Anterior cingulate cortex (tissue), 58 donors: ENCODE results near the gene SLC8A1.
A peak's percentile ranks its signal among the peaks of the same experiment; 100 is the strongest.

Source experiments
- DNase-seq, 58 donors: peaks; one replicate each; lab custom pipeline; 2025; lab: John Stamatoyannopoulos, UW

SLC8A1 gene

DNA sequence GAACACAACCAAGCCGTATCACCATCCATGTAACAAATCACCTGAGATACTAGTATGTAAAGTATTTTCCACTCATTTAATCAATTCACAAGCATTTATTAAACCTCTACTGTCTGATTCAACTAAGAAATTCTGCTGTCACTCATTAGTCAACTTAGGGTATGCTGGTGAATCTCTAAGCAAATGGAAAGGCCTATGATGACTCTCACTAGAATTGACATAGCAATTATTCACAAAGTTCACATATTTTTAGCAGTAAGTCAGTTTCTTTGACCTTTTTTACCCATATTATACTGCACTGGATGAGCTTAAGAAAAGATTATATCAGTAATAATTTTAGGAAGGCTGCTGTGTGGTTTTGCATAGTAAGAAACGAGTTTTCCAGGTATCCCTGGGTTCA is 130.1 kb downstream of the SLC8A1 start:
- DNase-seq, result no peak

DNA sequence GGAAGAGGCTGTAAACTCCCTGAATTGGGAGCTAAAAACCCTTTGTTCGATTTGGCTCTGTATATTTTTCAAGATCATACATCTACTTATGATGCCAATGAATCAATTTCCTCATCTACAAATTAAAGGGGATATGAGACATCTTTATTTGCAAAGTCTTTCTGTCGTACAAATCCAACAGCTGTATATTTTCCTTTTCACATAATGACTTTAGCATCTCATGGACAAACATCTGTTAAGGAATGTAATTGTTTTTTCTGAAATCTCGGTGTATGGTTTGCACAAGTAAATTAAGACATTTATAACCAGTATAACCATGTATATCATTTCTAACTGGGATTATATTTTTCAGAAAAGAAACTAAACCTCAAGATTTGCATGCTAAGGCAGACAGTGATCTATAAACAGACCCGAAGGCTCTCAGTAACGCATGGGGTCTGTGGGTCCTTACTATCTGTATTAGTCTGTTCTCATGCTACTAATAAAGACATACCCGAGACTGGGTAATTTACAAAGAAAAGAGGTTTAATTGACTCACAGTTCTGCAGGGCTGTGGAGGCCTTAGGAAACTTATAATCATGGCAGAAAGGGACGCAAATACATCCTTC is 130.8 kb downstream of the SLC8A1 start:
- DNase-seq, result no peak

DNA sequence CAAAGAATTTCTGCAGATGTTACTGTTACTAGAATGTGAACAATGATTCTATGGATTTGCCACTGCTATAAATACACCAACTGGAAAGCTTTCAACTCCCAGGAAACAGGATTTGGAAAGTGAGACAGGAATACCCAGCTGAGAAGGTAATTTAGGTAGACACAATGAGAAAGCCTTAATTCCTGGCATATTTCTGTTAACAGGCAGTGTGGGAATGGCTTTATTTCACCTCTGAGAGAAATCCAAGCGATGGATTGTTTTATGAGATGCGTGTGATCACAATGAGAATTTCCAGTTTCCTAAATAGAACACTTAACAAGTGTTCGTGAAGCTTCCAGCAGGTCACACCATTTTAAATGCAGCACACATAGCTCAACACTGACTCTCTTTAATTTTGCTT is 133.0 kb downstream of the SLC8A1 start:
- DNase-seq, result no peak

DNA sequence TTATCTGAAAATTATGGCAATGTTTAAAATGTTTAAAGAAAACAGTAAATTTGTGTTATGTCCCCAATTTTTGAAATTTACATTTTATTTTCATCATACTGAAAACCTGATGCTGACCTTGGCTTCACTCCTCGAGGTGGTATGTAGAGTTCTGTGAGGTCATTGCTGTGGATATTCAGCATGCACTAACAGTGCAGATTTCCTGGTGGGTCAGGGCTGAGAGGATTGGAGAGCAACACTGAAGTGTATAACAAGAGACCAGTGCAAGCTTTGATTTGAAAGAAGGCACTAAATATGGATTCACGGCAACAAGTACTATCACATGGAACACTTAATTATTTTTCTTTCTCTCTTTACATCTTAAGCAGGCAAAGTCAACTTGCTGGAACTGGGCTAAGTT is 134.1 kb downstream of the SLC8A1 start:
- no peak for DNase-seq

DNA sequence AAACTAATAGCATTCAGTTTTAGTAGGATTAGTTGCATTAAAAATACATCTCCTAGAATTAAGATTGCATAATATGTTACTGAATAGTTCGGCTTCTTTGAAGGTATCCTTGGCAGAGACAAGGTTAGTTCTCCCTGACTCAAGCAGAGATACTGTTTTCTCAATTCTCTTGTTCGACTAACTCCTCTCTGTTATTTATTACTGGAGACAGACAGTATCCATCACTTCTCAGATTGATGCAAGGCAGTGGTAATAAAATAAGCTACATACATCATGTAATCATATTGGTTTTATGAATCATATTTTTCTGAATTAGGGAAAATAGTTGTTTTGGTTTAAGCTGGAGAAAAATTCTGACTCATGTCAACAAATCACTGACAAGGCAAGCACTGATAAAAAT is 134.8 kb downstream of the SLC8A1 start:
- no peak for DNase-seq

DNA sequence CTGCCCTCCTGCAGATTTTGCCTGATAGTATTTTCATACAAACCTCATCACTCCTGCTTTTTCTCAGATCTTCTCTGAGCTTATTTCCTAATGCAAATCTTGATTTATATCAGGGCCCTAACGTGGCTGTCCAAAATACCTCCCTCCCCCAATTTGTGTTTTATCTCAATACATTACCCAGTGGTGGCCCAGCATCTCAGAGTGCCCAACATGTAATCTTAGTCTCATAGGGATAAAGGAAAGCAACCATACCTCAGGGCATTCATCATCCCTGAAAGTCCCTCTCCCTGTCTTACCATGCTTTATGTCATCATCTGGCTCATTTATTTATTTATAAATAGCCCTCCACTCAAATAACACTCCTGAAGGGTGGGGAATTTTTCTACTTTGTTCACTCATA is 135.3 kb downstream of the SLC8A1 start:
- no peak for DNase-seq

DNA sequence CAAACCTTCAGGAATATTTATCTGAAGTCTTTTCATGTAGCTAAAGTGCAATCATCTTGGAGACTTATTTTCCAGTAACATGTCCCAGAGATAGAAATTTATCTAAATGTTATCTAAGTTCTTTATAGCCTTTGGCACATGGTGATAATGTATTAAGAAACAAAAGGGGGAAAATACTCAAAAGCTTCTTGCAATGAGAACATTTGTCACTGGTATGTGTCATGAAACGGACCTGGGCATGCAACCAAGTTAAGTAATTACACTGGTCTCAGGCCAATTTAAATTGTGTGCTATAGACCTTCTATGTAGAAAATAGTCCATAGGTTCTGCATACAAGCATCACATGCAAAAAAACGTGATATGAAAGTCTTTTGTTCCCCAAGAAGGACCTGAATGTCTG is 136.2 kb downstream of the SLC8A1 start:
- DNase-seq, result no peak

DNA sequence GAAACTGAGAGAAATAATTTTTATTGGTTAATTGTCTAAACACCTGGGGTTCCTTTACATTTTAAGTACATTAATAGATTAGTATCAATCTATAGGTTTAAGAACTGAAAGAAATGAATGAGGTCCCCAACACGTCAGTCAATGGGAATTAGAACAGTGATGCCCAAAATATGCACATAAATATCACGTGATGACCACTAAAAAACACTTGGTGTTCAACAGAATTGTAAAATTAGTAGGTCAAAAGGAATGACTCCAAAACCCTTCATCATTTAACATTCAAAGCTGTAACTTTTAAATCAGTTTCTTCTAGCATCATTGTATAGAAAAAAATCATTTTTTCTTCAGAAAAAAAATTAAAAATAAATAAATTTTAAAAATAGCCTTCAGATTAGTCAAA is 140.9 kb downstream of the SLC8A1 start:
- no peak for DNase-seq

DNA sequence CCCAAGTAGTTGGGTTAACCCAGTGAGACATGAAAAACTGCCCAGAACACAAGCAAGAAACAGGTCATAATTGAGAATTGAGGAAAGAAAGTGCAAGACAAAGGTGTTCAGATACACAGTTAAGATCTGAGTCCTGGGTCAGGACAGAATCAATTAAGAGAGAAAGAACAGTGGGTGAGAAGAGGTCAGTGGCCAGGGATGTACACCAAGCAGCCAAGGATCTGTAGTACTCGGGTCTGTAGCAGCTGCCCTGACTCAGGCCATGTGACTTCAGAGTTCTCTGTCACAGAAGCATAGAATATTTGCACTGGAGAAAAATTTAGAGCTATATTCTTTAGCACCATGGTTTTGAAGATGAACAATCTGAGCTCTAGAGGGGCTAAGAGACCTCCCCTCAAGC is 141.6 kb downstream of the SLC8A1 start:
- no peak for DNase-seq

DNA sequence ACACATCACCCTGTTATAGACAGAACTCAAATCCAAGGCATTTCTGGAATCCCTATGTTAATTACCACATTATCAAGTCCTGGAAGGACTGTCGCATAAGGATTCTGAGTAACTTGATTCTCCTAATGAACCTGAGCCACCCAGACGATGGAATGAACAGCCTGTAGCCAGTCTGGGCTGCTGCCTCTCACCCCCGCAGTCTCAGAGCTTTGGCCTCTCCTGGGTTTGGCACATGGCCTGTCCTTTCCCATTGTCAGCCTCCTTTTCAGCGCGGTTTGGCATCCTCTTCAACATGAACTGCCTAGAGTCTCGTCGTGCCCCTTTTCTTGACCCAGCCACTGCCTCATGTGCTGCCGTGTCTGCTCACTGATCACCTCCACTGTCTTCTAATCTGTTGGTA is 147.6 kb downstream of the SLC8A1 start:
- peak in 6 of 58 donors; percentile 7 to 20 (median 10) for DNase-seq

DNA sequence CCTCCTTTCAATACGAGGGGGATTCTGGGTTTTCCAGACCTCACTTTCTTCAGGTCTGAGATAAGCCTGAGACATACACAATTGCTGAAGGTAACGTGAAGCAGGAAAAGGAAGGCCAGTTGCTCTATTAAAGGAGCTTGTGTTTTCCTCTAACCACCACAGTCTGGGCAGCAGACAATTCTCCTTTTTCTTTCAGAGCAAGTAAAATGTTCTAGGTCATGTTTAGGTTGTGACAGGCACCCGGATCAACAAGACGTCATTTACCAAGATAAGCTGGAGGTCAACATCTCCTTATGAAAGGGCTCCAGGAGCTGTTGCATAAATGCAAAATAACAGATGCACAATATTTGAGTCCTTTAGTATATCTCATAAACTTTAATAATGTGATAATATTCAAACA is 148.1 kb downstream of the SLC8A1 start:
- DNase-seq, result no peak

DNA sequence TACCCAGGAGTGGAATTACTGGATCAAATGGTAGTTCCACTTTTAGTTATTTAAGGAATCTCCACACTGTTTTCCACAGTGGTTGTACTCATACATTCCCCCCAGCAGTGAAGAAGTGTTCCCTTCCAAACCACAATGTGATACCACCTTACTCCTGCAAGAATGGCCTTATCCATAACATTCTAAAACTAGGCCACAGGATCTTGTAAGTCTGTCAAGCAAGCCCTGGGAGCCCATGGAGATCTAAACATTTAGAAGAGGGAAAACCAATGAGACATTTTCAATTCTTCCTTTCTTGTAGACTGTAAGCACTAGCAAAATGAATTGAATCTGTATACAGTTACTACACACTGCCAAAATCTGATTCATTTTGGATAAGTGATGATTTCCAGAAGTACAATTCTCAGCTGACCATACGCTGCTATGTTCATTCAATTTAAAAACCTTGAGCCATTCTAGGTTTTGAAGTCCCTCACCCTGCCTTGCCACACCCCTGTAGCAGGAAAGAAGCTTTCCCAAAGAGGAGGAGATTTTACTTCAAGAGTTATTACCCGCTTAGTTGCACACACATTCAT is 149.1 kb downstream of the SLC8A1 start:
- no peak for DNase-seq

DNA sequence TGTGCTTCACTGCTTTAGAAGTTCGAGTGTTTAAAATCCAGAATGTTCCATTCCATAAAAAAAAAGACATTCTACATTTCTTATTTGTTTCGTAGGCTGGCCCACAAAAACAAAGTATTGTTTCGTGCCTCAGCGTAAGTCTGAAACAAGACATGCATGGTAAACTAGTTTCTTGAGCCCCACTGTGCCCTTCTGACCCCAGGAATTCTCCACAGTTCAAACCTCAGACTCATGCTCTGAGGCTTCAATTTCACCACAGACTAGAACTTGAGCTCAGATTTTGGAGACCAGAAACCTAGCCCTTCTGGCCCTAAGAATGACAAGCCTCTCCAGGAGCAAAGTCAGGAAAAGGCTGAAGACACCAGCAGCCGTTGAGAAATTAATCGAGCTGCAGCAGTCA is 151.5 kb downstream of the SLC8A1 start:
- no peak for DNase-seq

DNA sequence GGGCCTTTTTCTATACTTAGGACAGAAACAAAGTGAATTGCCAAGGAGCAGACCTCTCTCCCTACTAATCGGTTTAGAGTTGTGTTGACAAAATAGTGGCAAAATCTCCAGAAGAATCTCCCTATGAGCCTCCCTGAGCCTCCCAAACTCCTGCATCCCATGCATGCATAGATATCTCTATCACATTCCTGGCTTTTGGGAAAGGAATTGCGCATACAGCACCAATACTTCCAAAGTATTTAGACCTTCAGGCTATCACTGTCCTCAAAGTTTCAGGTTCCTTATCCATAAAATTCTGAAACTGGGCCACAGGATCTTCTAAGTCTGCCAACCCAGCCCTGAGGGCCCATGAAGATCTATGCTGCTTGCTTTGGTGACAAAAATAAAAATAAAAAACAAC is 152.1 kb downstream of the SLC8A1 start:
- no peak for DNase-seq

DNA sequence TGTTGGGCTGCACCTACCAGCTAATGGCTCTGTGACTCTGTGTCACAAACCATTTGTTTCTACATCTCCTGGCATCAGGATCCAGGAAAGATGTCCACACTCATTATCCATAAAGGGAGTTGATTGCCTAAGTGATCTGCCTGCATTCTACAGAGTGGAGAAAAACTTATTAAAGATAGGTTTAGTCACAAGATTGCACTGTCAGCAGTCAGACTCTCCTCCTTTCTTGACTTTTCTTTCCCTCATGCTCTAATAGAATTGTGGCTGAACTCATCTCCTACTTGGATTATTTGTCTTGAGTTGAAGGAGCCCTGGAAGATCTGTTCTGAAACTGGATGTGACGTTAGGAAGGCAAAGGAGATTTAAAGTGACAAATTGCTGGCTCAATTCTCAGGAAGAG is 152.7 kb downstream of the SLC8A1 start:
- DNase-seq, result no peak

DNA sequence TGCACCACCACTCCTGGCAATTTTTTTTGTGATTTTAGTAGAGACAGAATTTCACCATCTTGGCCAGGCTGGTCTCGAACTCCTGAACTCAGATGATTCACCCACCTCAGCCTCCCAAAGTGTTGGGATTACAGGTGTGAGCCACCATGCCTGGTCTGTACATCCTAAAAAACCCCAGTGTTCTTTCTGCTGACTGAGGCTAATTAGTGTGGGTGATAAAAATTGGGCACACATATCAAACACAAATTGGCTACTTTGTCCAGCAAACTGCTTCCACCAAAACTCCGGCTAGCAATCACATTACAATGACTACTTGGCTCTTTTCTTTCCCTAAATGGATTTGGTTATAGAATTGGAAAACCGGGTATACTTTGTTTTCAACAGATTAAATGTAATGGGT is 153.9 kb downstream of the SLC8A1 start:
- no peak for DNase-seq

DNA sequence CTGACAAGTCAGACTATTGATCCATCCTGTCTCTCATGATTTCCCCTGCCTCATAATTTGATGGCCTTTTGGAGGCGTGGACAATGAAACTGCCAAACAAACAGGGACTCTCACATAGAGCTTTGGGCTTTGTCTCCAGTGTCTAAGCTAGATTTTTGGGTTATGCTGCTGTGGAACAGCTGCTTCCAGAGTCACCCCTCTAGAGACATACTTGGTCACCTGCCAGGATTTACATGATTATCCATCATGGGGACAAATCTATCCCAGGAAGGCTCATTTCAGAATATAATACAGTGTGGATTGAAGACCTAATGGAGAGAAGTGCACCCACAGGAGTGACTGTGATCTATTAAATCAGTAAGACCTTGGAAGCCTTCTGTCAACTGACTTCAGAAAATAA is 159.6 kb downstream of the SLC8A1 start:
- no peak for DNase-seq

DNA sequence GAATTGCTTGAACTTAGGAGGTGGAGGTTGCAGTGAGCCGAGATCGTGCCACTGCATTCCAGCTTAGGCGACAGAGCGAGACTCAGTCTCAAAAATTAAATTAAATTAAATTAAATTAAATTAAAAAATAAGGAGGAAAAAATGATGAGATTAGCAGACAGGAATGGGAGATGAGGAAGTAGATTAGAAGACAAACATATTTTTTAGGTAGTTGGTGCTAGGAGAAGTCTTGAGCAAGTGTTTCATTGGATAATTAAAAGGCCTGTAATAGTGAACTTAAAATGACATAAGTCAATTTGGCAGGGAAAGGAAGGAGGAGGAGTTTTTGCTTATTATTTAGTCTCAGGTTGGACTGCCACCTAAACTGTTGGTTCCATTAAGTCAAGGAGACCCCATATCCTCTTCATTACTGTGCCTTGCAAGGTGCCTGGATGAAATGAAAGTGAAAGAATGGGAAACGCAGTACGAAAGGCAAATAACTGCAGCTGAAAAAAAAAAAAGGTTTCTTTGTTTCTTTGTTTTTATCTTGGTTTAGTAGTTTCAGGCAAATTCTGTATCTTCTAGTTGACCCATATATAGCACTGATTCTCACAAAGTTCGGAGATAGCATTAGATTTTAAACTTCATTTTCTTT is 162.0 kb downstream of the SLC8A1 start:
- DNase-seq, result no peak

DNA sequence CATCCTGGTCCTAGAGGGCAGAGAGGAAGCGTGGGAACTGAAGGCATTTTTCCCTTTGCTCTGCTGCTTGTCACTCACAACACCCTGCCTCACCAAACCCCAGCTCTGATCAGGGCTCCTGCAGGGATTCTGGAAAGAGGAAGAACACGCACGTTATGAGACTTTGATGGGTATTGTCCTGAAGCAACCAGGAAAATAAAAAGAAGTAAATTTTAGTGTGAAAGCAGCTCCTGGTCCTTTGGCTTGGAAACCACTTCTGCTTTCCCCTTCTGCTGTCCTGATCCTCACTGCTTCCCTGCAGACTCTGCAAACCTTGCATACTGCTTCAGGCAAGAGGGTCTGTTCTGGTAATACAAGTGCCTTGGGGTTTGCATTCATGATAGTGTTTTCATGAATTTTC is 164.1 kb downstream of the SLC8A1 start:
- DNase-seq, result no peak

DNA sequence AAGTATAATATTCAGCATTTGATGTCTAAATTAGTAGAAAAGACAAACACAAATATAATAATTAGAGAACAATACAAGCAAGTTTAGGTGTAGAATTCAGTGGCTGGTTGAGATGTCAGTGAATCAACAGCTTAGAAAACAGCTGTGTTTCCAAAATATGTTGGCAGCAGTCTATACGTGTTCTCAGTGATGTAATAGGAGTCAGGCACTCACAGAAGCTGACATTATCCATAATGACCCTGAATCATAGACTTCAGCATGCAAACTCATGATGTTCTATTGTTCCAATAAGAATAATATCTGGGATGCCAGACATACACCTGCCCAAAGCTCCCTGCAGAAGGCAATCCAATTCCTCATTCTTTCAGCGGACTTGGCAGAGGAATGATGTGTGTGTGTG is 164.7 kb downstream of the SLC8A1 start:
- DNase-seq, result no peak

DNA sequence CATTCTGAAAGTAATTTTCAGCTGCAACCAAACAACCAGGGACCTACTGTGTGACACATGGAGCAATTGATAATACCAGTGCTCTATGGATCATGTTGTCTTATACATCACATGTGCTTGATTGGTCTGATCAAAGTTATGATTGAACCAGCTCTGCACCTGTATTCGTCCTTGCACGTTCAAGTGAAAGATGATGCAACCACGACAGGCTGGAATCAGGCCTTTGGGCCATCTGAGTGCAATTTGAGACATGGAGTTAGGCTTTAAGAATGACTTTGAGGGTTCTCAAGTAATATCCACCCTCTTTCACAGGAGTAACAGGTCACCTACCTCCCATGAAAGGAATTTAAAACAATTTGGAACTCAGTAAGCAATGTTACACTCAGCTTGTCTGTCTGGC is 165.2 kb downstream of the SLC8A1 start:
- no peak for DNase-seq

DNA sequence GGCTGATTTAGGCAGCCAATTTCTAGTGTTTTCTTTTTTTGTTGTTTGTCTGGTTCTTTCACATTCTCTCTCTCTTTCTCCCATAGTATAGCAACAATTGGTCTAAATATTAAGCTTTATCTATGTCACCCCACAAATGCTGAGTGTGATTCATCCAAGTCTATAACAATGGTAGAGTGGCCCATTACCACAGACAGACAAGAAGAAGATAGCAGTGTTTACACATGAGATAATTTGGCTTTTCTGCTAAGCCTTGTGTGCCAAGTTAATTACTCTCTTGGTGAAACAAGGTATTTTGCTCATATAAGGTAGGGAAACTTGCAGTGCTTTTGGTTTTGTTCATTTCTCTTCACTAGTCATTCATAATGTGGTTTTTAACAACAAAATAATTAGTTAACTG is 166.5 kb downstream of the SLC8A1 start:
- no peak for DNase-seq

DNA sequence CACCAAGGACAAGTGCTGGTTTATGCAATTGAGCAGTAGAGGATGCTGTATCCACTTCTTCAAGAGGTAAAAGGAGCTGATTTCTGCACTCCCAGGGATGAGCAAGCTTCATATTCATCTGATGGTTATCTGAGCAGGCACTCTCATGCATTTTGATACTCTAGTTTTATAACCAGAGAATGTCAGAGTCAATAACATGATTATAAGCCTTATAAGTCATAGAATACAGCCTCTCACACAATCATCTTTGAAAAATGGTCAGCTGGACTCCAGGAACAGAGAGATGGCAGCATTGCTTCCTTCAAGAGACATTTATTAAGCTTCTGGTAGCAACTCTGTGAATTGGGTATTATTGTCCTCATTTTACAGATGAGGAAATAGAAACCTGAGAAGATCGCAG is 167.1 kb downstream of the SLC8A1 start:
- no peak for DNase-seq
